HT-29 (cell line): Measurements from ENCODE around the gene C6orf141. TPM values are rescaled to one million over a fixed set of nuclear protein-coding genes. Genes with fewer than 3 reads are reported as not detected.

ENCODE experiments used
- DNase-seq: peaks from one replicate; pipeline ENCODE4 v3.0.0-alpha.2; 2015; ENCODE audit warnings: low spot score
- total RNA-seq: library from RNA; depleted of rRNA; stranded (reverse); fragments of >200 nt; shearing (Covaris generic); gene quantifications from 2 replicates; pipeline ENCODE4 v1.2.3, GENCODE V29; 2014

Gene C6orf141
- total RNA-seq, 1 experiment from 2014 or later, result 45.8 TPM

- no peak for DNase-seq
Measured at GRCh38 chr6:49539102-49539501, 11.4 kb upstream of the C6orf141 start.

DNA sequence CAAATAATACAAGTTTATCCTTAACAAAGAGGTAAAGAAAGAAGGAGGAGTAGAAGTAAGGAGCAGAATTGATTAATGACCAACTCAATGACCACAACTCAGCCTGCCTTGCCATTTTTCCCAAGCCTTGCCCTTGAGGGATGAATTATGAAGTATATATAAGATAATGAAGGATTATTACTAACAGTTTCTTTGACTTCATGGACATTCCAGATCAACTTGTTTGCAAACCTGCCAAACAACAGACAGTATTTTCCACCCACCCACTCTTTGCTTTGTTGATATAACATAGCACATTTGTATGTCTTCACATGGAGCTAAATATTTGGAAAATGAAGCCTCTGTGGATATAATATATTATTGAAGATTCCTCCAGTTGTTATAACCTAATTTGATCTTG, 9.9 kb upstream of the C6orf141 start:
- peak; percentile 41 for DNase-seq

- DNase-seq, result peak; percentile 55
Measured at GRCh38 chr6:49541210-49541724, 9.2 kb upstream of the C6orf141 start.

DNA sequence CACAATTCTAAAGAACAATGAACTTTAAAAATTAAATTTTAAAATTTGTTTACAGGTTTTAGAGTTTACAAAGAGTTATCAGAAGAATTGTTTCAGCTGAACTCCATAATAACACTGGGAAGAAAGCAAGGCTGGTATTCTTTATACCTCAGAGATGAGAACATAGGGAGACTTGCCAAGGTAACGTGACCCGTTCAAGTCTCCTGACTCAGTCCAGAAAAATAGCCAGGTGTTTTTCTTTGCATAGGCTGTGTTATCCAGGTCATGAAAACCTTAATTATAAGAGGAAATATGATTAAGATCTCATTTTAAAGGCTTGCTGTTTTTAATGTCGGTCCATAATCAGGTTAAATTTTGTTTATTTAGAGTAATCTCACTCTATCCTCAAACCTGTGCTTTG, 8.5 kb upstream of the C6orf141 start:
- DNase-seq, result no peak

- peak; percentile 33 for DNase-seq
Measured at GRCh38 chr6:49543087-49543858, 7.2 kb upstream of the C6orf141 start.

GRCh38 chr6:49546331-49546730, 4.1 kb upstream of the C6orf141 start:
- no peak for DNase-seq

DNA sequence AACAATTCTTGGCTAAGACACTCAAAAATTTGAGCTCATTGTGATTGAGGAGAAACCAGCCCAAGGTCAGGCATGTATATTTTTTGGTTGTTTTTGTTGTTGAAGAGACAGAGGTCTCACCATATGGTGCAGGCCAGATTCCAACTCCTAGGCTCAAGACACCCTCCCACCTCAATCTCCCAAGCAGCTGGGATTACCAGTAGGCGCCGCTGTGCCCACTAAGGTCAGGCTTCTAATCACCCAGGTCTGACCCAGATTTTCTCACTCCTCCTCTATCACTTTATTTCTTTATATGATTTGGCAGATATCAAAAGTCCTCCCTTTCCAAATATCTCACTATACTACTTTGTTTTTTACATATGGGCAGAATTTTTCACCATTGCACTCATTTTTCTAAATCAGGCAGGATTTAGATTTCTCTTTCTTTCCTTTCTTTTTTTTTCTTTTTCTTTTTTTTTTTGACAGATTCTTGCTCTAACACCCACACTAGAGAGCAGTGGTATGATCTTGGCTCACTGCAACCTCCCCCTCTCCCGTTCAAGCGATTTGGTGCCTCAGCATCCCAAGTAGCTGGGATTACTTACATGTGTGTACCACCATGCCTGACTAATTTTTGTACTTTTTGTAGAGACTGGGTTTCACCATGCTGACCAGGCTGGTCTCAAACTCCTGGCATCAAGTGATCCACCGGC, 1.7 kb upstream of the C6orf141 start:
- no peak for DNase-seq

DNA sequence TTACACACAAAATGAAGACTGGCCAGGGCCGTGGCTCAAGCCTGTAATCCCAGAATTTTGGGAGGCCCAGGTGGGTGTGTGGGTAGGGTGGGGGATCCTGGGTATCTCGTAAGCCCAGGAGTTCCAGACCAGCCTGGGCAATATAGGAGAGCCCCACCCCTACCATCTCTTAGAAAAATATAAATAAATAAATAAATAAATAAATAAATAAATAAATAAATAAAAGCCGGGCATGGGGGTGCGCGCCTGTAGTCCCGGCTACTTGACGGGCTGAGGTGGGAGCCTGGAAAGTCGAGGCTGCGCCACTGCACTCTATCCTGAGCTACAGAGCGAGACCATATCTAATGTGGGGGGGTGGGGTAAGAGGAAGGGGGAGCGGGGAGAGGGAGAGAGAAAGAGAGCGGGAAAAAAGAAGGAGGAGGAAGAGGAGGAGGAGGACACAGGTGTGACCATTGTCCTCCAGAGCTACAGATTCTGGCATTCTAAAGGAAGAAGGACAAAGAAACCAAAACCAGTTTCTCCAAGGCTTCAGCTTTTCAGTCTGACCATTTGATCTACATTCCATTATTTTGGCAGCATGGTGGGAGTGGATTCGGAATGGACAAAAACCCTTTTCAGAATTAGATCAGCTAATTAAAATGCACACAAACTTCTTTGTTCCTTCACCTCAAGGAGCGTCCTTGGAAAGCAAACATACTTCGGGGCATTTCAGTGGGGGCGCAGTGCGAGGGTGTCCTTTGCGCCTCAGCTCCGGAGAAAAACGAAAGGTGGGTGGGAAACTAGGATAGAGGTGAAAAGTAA, 577 bp upstream of the C6orf141 start:
- no peak for DNase-seq

DNA sequence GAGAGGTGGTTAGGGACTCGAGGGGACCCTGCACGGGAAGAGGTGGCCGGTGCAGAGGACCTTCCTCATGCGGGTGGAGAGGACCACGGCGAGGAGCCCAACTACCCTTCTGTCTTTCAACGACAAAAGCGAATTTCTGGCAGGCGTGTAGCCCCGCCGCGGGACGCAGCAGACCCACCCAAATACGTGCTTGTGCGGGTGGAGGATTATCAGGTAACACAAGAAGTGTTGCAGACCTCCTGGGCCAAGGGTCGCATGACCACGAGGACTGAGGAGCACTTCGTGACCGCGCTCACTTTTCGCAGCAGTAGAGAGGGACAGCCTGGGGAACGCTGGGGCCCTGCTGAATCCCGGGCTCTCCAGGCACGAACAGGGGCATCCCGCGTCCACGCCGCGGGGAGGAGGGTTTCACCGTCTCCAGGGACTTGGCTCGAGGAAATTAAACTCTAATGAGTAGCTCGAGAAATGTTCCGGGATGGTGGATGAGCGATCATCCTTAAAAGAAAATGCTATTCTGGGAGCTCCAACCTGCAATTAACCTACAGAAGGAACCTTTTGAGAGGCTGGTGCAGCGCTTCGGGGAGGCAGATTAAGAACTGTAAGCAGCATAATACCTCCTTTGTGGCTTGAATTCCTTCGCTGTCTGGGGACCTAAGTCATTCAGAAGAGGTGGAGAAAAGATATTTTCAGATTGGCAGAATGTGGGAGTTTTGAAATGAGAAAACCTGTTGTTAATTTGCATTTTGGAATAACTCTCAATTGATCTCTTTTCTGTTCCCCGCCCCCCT, 804 bp downstream of the C6orf141 start:
- peak; percentile 67 for DNase-seq

GRCh38 chr6:49551866-49552129, 1.3 kb downstream of the C6orf141 start:
- no peak for DNase-seq

DNA sequence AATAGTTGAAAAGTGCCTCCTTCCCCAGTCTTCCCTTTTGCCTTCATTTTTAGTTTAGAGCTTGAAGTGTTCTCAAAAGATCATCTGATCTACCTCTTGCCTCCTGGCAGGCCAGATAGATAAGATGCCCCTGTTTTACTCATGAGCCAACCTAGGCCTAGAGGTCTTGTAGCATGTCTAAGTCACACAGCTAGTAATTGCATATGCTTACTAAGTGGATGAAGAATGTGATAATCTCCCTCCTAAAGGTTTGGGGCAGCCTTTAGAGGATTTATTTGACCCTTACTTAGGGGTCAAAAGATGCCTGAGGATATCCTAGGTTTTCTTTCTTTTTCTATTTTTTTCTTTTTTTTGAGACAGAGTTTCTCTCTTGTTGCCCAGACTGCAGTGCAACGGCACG, 2.1 kb downstream of the C6orf141 start:
- DNase-seq, result no peak

GRCh38 chr6:49553384-49553783, 2.9 kb downstream of the C6orf141 start:
- DNase-seq, result peak; percentile 41

GRCh38 chr6:49555951-49556350, 5.5 kb downstream of the C6orf141 start:
- no peak for DNase-seq

DNA sequence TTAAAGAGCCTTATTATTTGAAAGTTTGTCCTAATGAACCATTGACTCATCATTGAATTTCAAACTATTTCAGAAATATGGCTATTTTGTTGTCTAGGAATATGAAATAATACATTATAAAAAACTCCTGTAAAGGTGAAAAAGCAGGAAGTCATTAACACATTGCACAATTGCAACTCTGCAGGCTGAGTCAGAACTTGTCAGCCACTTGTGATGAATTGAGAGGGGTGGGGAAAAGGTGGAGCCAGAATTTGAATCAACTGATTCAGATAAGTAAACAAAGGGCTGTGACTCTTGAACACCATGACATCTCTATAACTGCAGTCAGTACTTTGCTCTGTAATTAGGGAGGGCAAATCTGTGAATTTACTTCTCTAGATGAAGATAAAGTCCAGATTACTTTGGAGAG, 6.0 kb downstream of the C6orf141 start:
- peak; percentile 96 for DNase-seq

DNA sequence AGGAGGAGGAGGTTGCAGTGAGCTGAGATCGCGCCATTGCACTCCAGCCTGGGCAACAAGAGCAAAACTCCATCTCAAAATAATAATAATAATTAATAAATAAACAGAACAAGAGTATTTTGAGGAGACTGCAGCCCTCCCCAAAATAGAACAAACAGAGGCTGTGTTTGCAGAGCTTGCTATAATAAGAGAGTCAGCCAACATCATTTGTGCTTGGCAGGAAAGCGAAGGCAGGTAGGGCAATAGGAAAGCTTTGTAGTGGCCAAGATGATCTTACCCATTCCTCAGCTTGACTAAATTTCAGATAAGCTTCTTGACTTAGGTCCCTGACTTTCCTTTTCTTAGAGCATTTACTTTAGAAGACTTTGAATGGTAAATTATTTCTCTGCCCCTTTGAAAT, 6.7 kb downstream of the C6orf141 start:
- no peak for DNase-seq

DNA sequence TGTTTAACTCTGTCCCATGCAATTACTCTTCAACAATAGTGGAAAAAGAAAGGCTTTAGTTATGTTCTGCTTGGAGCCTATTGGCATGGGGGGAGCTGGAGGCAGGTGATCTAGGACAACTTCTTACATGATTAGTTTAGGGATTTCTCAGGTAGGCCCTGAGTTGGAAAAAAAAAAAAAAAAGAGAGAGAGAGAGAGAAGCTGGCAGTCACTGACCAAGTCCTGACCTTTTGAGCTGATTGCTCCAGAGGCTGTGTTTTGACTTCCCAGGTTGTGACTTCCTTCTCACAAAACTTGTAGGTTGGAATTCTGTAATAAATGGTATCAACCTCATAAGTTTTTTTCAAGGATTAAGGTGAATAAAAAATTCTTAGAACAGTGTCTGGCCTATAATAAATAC, 7.8 kb downstream of the C6orf141 start:
- no peak for DNase-seq

DNA sequence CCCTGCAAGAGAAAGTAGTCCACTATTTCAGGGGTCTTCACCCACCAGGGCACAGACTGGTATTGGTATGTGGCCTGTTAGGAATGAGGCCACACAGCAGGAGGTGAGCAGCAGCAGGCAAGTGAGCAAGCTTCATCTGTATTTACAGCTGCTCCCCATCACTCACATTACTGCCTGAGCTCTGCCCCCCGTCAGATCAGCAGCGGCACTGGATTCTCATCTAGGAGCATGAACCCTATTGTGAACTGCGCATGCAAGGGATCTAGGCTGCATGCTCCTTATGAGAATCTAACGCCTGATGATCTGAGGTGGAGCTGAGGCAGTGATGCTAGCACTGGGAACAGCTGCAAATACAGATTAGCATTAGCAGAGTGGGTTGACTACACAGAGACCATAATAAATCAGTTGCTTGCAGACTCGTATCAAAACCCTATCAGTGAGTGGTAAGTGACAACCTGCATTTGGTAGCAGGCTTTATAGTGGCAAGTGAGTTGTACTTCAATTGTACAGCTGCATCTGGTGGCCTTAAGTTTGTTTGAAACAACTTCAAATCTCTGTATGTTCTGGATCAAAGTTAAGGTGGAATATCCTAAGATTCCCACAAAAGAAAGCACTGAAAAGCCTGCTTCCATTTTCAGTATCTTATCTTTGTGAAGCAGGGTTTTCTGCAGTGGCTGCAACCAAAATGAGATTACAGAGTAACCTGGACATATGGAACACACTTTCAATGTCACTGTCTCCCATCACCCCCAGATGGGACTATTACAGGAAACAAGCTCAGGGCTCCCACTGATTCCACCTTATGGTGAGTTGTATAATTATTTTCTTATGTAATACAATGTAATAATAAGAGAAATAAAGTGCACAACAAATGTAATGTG, 12.8 kb downstream of the C6orf141 start:
- DNase-seq, result no peak

- no peak for DNase-seq
Measured at GRCh38 chr6:49564552-49564951, 14.1 kb downstream of the C6orf141 start.

DNA sequence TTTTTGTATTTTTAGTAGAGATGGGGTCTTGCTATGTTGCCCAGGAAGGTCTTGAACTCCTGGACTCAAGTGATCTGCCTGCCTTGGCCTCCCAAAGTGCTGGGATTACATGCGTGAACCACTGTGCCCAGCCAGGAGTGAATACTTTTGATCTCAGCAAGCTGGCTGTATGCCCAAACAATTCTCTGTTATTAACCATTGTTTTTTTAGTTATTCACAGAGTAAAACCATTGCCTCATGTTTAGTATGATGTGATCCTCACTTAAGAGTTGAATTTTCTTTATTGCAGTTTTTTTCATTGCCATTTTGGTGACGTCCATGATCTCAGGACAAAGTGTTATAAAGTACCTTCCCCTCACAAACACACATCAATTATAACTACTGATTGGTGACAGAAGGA, 14.8 kb downstream of the C6orf141 start:
- DNase-seq, result no peak

DNA sequence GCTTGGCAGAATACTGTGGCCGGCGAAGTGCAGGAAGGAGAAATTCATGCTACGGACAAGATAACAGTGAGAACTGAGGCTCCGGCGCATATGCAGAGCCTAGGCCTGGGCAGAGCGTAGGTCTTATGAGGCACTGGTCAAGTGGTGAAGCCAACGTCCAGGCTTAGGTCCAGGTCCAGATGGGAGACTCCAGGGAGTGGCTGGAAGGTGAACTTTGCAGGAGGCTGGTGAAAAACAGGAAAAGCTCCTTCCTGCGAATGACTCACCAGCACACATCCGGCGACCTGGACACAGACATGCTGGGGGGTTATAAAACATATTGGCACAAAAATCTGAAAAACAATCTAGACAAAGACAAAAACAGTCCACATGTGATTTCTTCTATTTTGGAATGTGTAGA, 15.4 kb downstream of the C6orf141 start:
- peak; percentile 47 for DNase-seq
